Neural cell (in vitro differentiated cells): Measurements from ENCODE around the gene DTD1. TPM values are rescaled to one million over a fixed set of nuclear protein-coding genes. Genes with fewer than 3 reads are reported as not detected.

Source experiments
- H2AFZ ChIP-seq: fragments of 200-600, 300-800 bp; sonication (generic), shearing (Covaris generic); 2 replicates; pipeline ENCODE4 v1.6.0; 2014; ENCODE audit warnings: low read depth, mild to moderate bottlenecking, antibody characterized with exemption, low read length, moderate library complexity
- H3F3A ChIP-seq: fragments of 200-600 bp; shearing (Covaris generic); 2 replicates; pipeline ENCODE4 v1.6.1; 2016; ENCODE audit warnings: mild to moderate bottlenecking, moderate library complexity, mixed read lengths, antibody characterized with exemption, low read length; ENCODE audit not compliant: insufficient read depth, poor library complexity, severe bottlenecking
- H3K27ac ChIP-seq: fragments of 200-600, 300-800 bp; sonication (generic), shearing (Covaris generic); 2 replicates; pipeline ENCODE4 v1.5.1; 2014; ENCODE audit warnings: mild to moderate bottlenecking, low read length, moderate library complexity
- H3K27me3 ChIP-seq: fragments of 300-800, 200-600 bp; sonication (generic), shearing (Covaris generic); 2 replicates; pipeline ENCODE4 v1.6.0; 2014; ENCODE audit warnings: mild to moderate bottlenecking, low read depth, low read length, moderate library complexity; ENCODE audit not compliant: insufficient read depth
- H3K36me3 ChIP-seq: fragments of 300-800, 200-600 bp; sonication (generic), shearing (Covaris generic); 2 replicates; pipeline ENCODE4 v1.5.1; 2014; ENCODE audit warnings: mild to moderate bottlenecking, antibody characterized with exemption, low read length, moderate library complexity; ENCODE audit not compliant: insufficient read depth
- H3K4me2 ChIP-seq: fragments of 300-800, 200-600 bp; sonication (generic), shearing (Covaris generic); 2 replicates; pipeline ENCODE4 v1.6.0; 2014; ENCODE audit warnings: mild to moderate bottlenecking, low read length
- H3K4me3 ChIP-seq: fragments of 300-800, 200-600 bp; sonication (generic), shearing (Covaris generic); 2 replicates; pipeline ENCODE4 v1.5.1; 2014; ENCODE audit warnings: mild to moderate bottlenecking, low read length, moderate library complexity
- H3K79me2 ChIP-seq: fragments of 200-600 bp; shearing (Covaris generic); replicated peaks from 2 replicates; pipeline ENCODE4 v1.6.0; 2014; ENCODE audit warnings: mild to moderate bottlenecking, low read length, moderate library complexity; ENCODE audit not compliant: insufficient read depth
- H3K9ac ChIP-seq: fragments of 300-800, 200-600 bp; sonication (generic), shearing (Covaris generic); 2 replicates; pipeline ENCODE4 v1.6.1; 2016; ENCODE audit warnings: mild to moderate bottlenecking, low read length, mixed read lengths
- H3K9me2 ChIP-seq: fragments of 200-600 bp; shearing (Covaris generic); 2 replicates; pipeline ENCODE4 v1.6.1; 2016; ENCODE audit warnings: mild to moderate bottlenecking, low read length, mixed read lengths; ENCODE audit not compliant: insufficient read depth
- H3K9me3 ChIP-seq: fragments of 200-600, 300-800 bp; sonication (generic), shearing (Covaris generic); 2 replicates; pipeline ENCODE4 v1.6.1; 2016; ENCODE audit warnings: mild to moderate bottlenecking, mixed run types, low read length, moderate library complexity, mixed read lengths
- H4K20me1 ChIP-seq: fragments of 200-600 bp; shearing (Covaris generic); 2 replicates; pipeline ENCODE4 v1.6.1; 2016; ENCODE audit warnings: mild to moderate bottlenecking, mixed run types; ENCODE audit not compliant: insufficient read depth
- EP300 ChIP-seq: fragments of 450-650 bp; conservative IDR thresholded peaks from 2 replicates; pipeline ENCODE4 v1.6.1; 2014; ENCODE audit warnings: antibody characterized with exemption, mild to moderate bottlenecking, moderate library complexity; ENCODE audit not compliant: poor library complexity, severe bottlenecking
- EZH2 ChIP-seq: fragments of 200-600, 300-800 bp; shearing (Covaris generic), sonication (generic); IDR thresholded peaks from 2 replicates; pipeline ENCODE4 v1.6.1; 2014; ENCODE audit warnings: antibody characterized with exemption, low read length, borderline replicate concordance, mild to moderate bottlenecking; ENCODE audit not compliant: insufficient read depth, poor library complexity, severe bottlenecking
- MXI1 ChIP-seq: fragments of 450-650 bp; conservative IDR thresholded peaks from 2 replicates; pipeline ENCODE4 v1.6.1; 2014; ENCODE audit warnings: antibody characterized with exemption, mild to moderate bottlenecking; ENCODE audit not compliant: poor library complexity, severe bottlenecking
- POLR2AphosphoS5 ChIP-seq: IDR thresholded peaks from 2 replicates; pipeline ENCODE4 v1.6.1; 2012
- RAD21 ChIP-seq: fragments of 450-650 bp; conservative IDR thresholded peaks from 2 replicates; pipeline ENCODE4 v1.6.1; 2014; ENCODE audit warnings: antibody characterized with exemption, mild to moderate bottlenecking, moderate library complexity
- SMC3 ChIP-seq: fragments of 450-650 bp; conservative IDR thresholded peaks from 2 replicates; pipeline ENCODE4 v1.6.1; 2014; ENCODE audit warnings: antibody characterized with exemption, mild to moderate bottlenecking, moderate library complexity; ENCODE audit not compliant: poor library complexity
- TAF1 ChIP-seq: IDR thresholded peaks from 2 replicates; pipeline ENCODE4 v1.6.1; 2012; ENCODE audit warnings: low read depth
- polyA plus RNA-seq: library from polyadenylated mRNA; depleted of rRNA; stranded (reverse); fragments of >200 nt; gene quantifications from 2 replicates; pipeline ENCODE4 v1.2.3, GENCODE V29; 2014
- TF ChIP-seq, protein P1 (sequence below): fragments of 450-650 bp; IDR thresholded peaks from 2 replicates; pipeline ENCODE4 v1.5.1; 2014; ENCODE audit warnings: antibody characterized with exemption, mild to moderate bottlenecking, moderate library complexity; ENCODE audit not compliant: poor library complexity, severe bottlenecking
- TF ChIP-seq, protein P2 (sequence below): IDR thresholded peaks from 2 replicates; pipeline ENCODE4 v1.6.1; 2012; ENCODE audit warnings: borderline replicate concordance

The DTD1 gene
- polyA plus RNA-seq, 1 donor from 2014 or later = 337 TPM

DNA sequence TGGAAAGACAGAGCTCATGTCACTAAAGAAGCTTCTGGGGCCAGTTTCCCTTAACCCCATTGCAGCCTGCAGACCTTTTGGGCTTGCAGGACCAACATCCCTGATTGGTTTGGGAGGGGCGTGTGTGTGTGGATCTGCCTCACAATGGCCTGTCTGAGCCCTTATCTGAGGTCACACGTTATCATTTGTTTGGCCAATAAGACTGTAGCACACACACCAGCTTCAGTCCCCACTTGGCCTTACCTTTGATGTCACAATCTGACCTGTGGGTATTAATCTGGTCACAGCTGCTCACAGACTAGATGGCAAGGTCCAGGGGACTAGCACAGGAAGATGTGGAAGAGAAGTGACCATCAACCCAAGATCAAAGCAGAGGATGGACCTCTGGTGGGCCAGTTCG lies 225.6 kb downstream of the DTD1 start, which contains the start of gene SCP2D1:
Gene SCP2D1 (plus strand): TSS at position 301 of the 400 bp plus-strand sequence. CDS start 33 bp downstream, at position 334.
- Histone ChIP-seq H3K9me2 (no peaks in the 10 kb centered on the region), H3K9me3 (no peaks in the 10 kb centered on the region), H3K36me3 (no peaks in the 10 kb centered on the region), H2AFZ (no peak within 1 kb of the TSS), H3F3A (no peaks in the 10 kb centered on the region), H3K27me3 (no peaks in the 10 kb centered on the region), H3K27ac (no peak within 1 kb of the TSS), H3K4me2 (no peak within 1 kb of the TSS), H3K4me3 (no peak within 1 kb of the TSS), H3K9ac (no peak within 1 kb of the TSS), H4K20me1 (no peaks in the 10 kb centered on the region), H3K79me2 (no peaks in the 10 kb centered on the region)
- TF ChIP-seq MXI1 (no peak), TAF1 (no peak), POLR2AphosphoS5 (no peak), SMC3 (no peak), EP300 (no peak), RAD21 (no peak), EZH2 (no peak)
- TF ChIP-seq, protein P1, sequence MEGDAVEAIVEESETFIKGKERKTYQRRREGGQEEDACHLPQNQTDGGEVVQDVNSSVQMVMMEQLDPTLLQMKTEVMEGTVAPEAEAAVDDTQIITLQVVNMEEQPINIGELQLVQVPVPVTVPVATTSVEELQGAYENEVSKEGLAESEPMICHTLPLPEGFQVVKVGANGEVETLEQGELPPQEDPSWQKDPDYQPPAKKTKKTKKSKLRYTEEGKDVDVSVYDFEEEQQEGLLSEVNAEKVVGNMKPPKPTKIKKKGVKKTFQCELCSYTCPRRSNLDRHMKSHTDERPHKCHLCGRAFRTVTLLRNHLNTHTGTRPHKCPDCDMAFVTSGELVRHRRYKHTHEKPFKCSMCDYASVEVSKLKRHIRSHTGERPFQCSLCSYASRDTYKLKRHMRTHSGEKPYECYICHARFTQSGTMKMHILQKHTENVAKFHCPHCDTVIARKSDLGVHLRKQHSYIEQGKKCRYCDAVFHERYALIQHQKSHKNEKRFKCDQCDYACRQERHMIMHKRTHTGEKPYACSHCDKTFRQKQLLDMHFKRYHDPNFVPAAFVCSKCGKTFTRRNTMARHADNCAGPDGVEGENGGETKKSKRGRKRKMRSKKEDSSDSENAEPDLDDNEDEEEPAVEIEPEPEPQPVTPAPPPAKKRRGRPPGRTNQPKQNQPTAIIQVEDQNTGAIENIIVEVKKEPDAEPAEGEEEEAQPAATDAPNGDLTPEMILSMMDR = no peak
- TF ChIP-seq, protein P2, sequence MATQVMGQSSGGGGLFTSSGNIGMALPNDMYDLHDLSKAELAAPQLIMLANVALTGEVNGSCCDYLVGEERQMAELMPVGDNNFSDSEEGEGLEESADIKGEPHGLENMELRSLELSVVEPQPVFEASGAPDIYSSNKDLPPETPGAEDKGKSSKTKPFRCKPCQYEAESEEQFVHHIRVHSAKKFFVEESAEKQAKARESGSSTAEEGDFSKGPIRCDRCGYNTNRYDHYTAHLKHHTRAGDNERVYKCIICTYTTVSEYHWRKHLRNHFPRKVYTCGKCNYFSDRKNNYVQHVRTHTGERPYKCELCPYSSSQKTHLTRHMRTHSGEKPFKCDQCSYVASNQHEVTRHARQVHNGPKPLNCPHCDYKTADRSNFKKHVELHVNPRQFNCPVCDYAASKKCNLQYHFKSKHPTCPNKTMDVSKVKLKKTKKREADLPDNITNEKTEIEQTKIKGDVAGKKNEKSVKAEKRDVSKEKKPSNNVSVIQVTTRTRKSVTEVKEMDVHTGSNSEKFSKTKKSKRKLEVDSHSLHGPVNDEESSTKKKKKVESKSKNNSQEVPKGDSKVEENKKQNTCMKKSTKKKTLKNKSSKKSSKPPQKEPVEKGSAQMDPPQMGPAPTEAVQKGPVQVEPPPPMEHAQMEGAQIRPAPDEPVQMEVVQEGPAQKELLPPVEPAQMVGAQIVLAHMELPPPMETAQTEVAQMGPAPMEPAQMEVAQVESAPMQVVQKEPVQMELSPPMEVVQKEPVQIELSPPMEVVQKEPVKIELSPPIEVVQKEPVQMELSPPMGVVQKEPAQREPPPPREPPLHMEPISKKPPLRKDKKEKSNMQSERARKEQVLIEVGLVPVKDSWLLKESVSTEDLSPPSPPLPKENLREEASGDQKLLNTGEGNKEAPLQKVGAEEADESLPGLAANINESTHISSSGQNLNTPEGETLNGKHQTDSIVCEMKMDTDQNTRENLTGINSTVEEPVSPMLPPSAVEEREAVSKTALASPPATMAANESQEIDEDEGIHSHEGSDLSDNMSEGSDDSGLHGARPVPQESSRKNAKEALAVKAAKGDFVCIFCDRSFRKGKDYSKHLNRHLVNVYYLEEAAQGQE = no peak

DNA sequence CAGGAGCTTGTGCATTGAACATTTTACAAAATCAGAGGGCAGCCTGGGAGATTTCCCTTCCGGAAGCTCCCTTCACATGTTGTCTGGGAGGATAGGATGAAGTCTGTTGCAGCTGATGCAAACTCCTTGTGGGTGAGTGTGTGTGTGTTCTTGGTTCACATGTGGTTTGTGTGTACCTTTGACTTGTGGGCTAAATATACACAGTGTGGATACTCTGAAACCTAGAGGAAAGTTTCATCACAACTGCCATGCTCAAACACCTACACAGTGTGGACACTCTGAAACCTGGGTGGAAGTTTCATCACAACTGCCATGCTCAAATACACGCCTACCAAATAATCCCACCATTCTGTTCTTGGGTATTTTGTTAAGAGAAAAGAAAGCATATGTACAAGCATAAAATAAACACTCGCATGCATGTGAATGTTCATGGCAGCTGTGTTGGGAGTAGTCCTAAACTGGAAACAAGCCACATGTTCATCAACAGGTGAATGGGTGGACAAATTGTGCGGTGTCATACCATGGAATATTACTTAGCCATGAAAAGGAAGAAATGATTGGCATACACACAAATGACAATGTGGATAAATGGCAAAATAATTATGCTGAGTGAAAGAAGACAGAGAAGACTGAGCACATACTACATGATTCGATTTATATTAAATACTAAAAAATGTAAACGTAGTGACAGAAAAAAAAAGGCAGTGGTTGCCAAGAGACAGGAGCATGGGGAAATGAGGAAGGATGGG lies 227.5 kb downstream of the DTD1 start:
- H3K36me3 ChIP-seq = no peaks in the 10 kb centered on the region
- no peaks in the 10 kb centered on the region for H3K79me2 ChIP-seq
- no peaks in the 10 kb centered on the region for H3F3A ChIP-seq
- H3K27me3 ChIP-seq = no peaks in the 10 kb centered on the region
- H2AFZ ChIP-seq = no peak overlapping the region
- H3K4me3 ChIP-seq = no peak overlapping the region
- H3K9me3 ChIP-seq = no peaks in the 10 kb centered on the region
- no peaks in the 10 kb centered on the region for H3K9me2 ChIP-seq
- no peak overlapping the region for H3K27ac ChIP-seq
- no peaks in the 10 kb centered on the region for H4K20me1 ChIP-seq
- H3K9ac ChIP-seq = no peak overlapping the region
- no peak overlapping the region for H3K4me2 ChIP-seq
- TF ChIP-seq, protein P2 = no peak
- TF ChIP-seq SMC3 (no peak), EZH2 (no peak), POLR2AphosphoS5 (no peak), TAF1 (no peak), RAD21 (no peak), MXI1 (no peak), EP300 (no peak)
- TF ChIP-seq, protein P1 = no peak
